ENCODE results near the gene GNB2. TPM values are rescaled to one million over a fixed set of nuclear protein-coding genes. Genes with fewer than 3 reads are reported as not detected.

Gene GNB2
- total and polyA plus RNA-seq, 2 of the 13 experiments (the other 11 are each of a cell fraction or from before 2014, with no cell fraction given): 48.3 to 67.1 TPM

GRCh38 chr7:100705753-100706671 is 32.5 kb downstream of the GNB2 start, which contains the start of gene POP7 (continued):
- TF ChIP-seq, protein P1, sequence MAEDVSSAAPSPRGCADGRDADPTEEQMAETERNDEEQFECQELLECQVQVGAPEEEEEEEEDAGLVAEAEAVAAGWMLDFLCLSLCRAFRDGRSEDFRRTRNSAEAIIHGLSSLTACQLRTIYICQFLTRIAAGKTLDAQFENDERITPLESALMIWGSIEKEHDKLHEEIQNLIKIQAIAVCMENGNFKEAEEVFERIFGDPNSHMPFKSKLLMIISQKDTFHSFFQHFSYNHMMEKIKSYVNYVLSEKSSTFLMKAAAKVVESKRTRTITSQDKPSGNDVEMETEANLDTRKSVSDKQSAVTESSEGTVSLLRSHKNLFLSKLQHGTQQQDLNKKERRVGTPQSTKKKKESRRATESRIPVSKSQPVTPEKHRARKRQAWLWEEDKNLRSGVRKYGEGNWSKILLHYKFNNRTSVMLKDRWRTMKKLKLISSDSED (CRISPR knock-in tag; IDR thresholded peaks at IDR 0.05): no peak; the same call in 1 of the 2 replicates
- TF ChIP-seq BRCA1 (CRISPR knock-in tag; IDR thresholded peaks at IDR 0.05) (no peak), ZNF652 (CRISPR knock-in tag; IDR thresholded peaks at IDR 0.05; ENCODE audit: borderline replicate concordance, low read depth) (no peak), AHR (CRISPR knock-in tag; IDR thresholded peaks at IDR 0.05) (no peak), TFDP1 (CRISPR knock-in tag; IDR thresholded peaks at IDR 0.05; ENCODE audit: borderline replicate concordance) (peak; percentile 97), ZNF224 (CRISPR knock-in tag; IDR thresholded peaks at IDR 0.05) (no peak; the same call in 1 of the 2 replicates), TBL1XR1 (IDR thresholded peaks at IDR 0.05; ENCODE audit: borderline replicate concordance, low read length, partially characterized antibody) (no peak), ZNF780A (CRISPR knock-in tag; IDR thresholded peaks at IDR 0.05) (no peak), JUN (CRISPR knock-in tag; IDR thresholded peaks at IDR 0.05) (no peak), FLYWCH1 (CRISPR knock-in tag; IDR thresholded peaks at IDR 0.05) (no peak), GLI4 (CRISPR knock-in tag; IDR thresholded peaks at IDR 0.05; ENCODE audit: borderline replicate concordance) (no peak; the same call in 1 of the 2 replicates), KDM4B (CRISPR knock-in tag; IDR thresholded peaks at IDR 0.05) (no peak; the same call in 1 of the 2 replicates), ZNF766 (CRISPR knock-in tag; IDR thresholded peaks at IDR 0.05; ENCODE audit: borderline replicate concordance) (no peak), ZNF496 (CRISPR knock-in tag; IDR thresholded peaks at IDR 0.05; ENCODE audit: insufficient replicate concordance) (no peak), HOXA7 (CRISPR knock-in tag; IDR thresholded peaks at IDR 0.05) (no peak), ZNF609 (CRISPR knock-in tag; IDR thresholded peaks at IDR 0.05; ENCODE audit: borderline replicate concordance) (no peak; the same call in 1 of the 2 replicates), REPIN1 (CRISPR knock-in tag; IDR thresholded peaks at IDR 0.05; ENCODE audit: borderline replicate concordance, low read depth) (peak; percentile 56; the same call in 1 of the 2 replicates), ARNT2 (CRISPR knock-in tag; IDR thresholded peaks at IDR 0.05; ENCODE audit: low read depth) (peak; percentile 90), MAFK (conservative IDR thresholded peaks at IDR 0.05 in 1 of 2, IDR thresholded peaks at IDR 0.05 in 1 of 2; ENCODE audit: low read length in 2 of 2) (no peak), NFE2 (CRISPR knock-in tag; IDR thresholded peaks at IDR 0.05) (no peak), SCMH1 (CRISPR knock-in tag; IDR thresholded peaks at IDR 0.05; ENCODE audit: borderline replicate concordance) (no peak)
- TF ChIP-seq, protein P2, sequence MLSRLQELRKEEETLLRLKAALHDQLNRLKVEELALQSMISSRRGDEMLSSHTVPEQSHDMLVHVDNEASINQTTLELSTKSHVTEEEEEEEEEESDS (CRISPR knock-in tag; IDR thresholded peaks at IDR 0.05; ENCODE audit: borderline replicate concordance): no peak
